Measurements from ENCODE around the gene CPNE7. TPM values are rescaled to one million over a fixed set of nuclear protein-coding genes. Genes with fewer than 3 reads are reported as not detected.

Gene CPNE7
- polyA plus RNA-seq, 3 donors, result not detected

GRCh38 chr16:89550421-89551007, 25.0 kb upstream of the CPNE7 start:
- Mint-ChIP-seq H3K27ac (peak overlapping the region in 3 of 7 donors; percentile 15 to 61 (median 30)), H3K27me3 (ENCODE audit: low read depth in 3 of 3) (peaks cover 0 to 2% (median 0%) of the 10 kb centered on the region in 3 donors), H3K4me3 (no peak overlapping the region), H3K36me3 (peaks cover 75 to 93% of the 10 kb centered on the region in 2 donors), H3K9me3 (peaks cover 0 to 1% (median 0%) of the 10 kb centered on the region in 7 donors), H3K4me1 (no peaks in the 10 kb centered on the region)
- Histone ChIP-seq H4K20me1 (ENCODE audit: insufficient read depth, low read length) (no peaks in the 10 kb centered on the region), H3K36me3 (replicated peaks in 1 of 2; ENCODE audit: control insufficient read depth in 1 of 2, insufficient read depth in 2 of 2, low read length in 2 of 2) (peaks cover 75 to 97% of the 10 kb centered on the region in 2 donors), H3K79me2 (ENCODE audit: insufficient read depth, low read length) (no peaks in the 10 kb centered on the region), H2AFZ (ENCODE audit: insufficient read depth, low read depth, low read length, poor library complexity, severe bottlenecking) (no peak overlapping the region), H3K9ac (ENCODE audit: insufficient read depth, low read length, poor library complexity, severe bottlenecking) (no peak overlapping the region), H3K4me1 (ENCODE audit: control insufficient read depth in 1 of 2, insufficient read depth in 2 of 2, low read length in 2 of 2) (no peaks in the 10 kb centered on the region), H3K27me3 (ENCODE audit: control insufficient read depth in 2 of 2, insufficient read depth in 2 of 2, low read length in 2 of 2) (no peaks in the 10 kb centered on the region), H3K27ac (ENCODE audit: low read depth in 1 of 2, low read length in 2 of 2) (no peak overlapping the region), H3K9me3 (replicated peaks in 1 of 2; ENCODE audit: control insufficient read depth in 1 of 2, insufficient read depth in 1 of 2, low read length in 2 of 2) (no peaks in the 10 kb centered on the region), H3K4me2 (replicated peaks; ENCODE audit: extremely low read depth, low read length, poor library complexity, severe bottlenecking) (no peak overlapping the region), H3K4me3 (replicated peaks in 1 of 3; ENCODE audit: low read depth in 2 of 3, low read length in 3 of 3) (no peak overlapping the region)
- 98% methylated on average over 19 of the region's 22 CpGs for WGBS (ENCODE audit: insufficient coverage)
- TF ChIP-seq, protein P1, sequence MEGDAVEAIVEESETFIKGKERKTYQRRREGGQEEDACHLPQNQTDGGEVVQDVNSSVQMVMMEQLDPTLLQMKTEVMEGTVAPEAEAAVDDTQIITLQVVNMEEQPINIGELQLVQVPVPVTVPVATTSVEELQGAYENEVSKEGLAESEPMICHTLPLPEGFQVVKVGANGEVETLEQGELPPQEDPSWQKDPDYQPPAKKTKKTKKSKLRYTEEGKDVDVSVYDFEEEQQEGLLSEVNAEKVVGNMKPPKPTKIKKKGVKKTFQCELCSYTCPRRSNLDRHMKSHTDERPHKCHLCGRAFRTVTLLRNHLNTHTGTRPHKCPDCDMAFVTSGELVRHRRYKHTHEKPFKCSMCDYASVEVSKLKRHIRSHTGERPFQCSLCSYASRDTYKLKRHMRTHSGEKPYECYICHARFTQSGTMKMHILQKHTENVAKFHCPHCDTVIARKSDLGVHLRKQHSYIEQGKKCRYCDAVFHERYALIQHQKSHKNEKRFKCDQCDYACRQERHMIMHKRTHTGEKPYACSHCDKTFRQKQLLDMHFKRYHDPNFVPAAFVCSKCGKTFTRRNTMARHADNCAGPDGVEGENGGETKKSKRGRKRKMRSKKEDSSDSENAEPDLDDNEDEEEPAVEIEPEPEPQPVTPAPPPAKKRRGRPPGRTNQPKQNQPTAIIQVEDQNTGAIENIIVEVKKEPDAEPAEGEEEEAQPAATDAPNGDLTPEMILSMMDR (IDR thresholded peaks at IDR 0.05), result no peak
- intact Hi-C loops (cut with micrococcal nuclease), result no loop called here
- DNase-seq, result no peak

GRCh38 chr16:89552329-89552728, 23.2 kb upstream of the CPNE7 start:
- DNase-seq, result no peak
- 99% methylated on average over 20 of the region's 22 CpGs for WGBS (ENCODE audit: insufficient coverage)
- peaks cover 0 to 2% of the 10 kb centered on the region in 2 donors for H3K4me1 ChIP-seq (ENCODE audit: control insufficient read depth in 1 of 2, insufficient read depth in 2 of 2, low read length in 2 of 2)
- Mint-ChIP-seq H3K9me3 (peaks cover 0 to 1% (median 0%) of the 10 kb centered on the region in 7 donors), H3K4me1 (peaks cover 4% of the 10 kb centered on the region), H3K27ac (peak overlapping the region in 1 of 7 donors; percentile 42), H3K36me3 (peaks cover 73 to 90% of the 10 kb centered on the region in 2 donors), H3K4me3 (no peak overlapping the region), H3K27me3 (ENCODE audit: low read depth in 3 of 3) (peaks cover 0 to 2% (median 0%) of the 10 kb centered on the region in 3 donors)
- H3K4me2 ChIP-seq (replicated peaks; ENCODE audit: extremely low read depth, low read length, poor library complexity, severe bottlenecking), result no peak overlapping the region
- no peaks in the 10 kb centered on the region for H3K79me2 ChIP-seq (ENCODE audit: insufficient read depth, low read length)
- H3K27ac ChIP-seq (ENCODE audit: low read depth in 1 of 2, low read length in 2 of 2), result no peak overlapping the region
- intact Hi-C loops (cut with micrococcal nuclease), result no loop called here
- no peaks in the 10 kb centered on the region for H4K20me1 ChIP-seq (ENCODE audit: insufficient read depth, low read length)
- H2AFZ ChIP-seq (ENCODE audit: insufficient read depth, low read depth, low read length, poor library complexity, severe bottlenecking), result no peak overlapping the region
- TF ChIP-seq, protein P1 (IDR thresholded peaks at IDR 0.05), result no peak
- H3K36me3 ChIP-seq (replicated peaks in 1 of 2; ENCODE audit: control insufficient read depth in 1 of 2, insufficient read depth in 2 of 2, low read length in 2 of 2), result peaks cover 66 to 90% of the 10 kb centered on the region in 2 donors
- no peaks in the 10 kb centered on the region for H3K27me3 ChIP-seq (ENCODE audit: control insufficient read depth in 2 of 2, insufficient read depth in 2 of 2, low read length in 2 of 2)
- no peak overlapping the region for H3K4me3 ChIP-seq (replicated peaks in 1 of 3; ENCODE audit: low read depth in 2 of 3, low read length in 3 of 3)
- no peaks in the 10 kb centered on the region for H3K9me3 ChIP-seq (replicated peaks in 1 of 2; ENCODE audit: control insufficient read depth in 1 of 2, insufficient read depth in 1 of 2, low read length in 2 of 2)
- H3K9ac ChIP-seq (ENCODE audit: insufficient read depth, low read length, poor library complexity, severe bottlenecking), result no peak overlapping the region
